ENCODE data around the gene JARID2.

Gene JARID2

GRCh38 chr6:15449011-15449410 lies 203.1 kb downstream of the JARID2 start:
- POLR2A ChIA-PET (ENCODE audit: low non-redundant PET): no interaction called here
- TF ChIP-seq CTCF (conservative IDR thresholded peaks at IDR 0.05; ENCODE audit: low read depth): no peak
- no peak overlapping the region for H3K27ac ChIP-seq
- DNase-seq (ENCODE audit: low spot score): no peak
- CTCF ChIA-PET: interaction anchor here (0.6 to 0.7 kb wide), 2 partner anchors 18 to 78 kb away, joined by 3 to 4 read pairs; no protein-coding TSS in a partner anchor

GRCh38 chr6:15451738-15452137 lies 205.9 kb downstream of the JARID2 start:
- H3K27ac ChIP-seq: no peak overlapping the region

GRCh38 chr6:15452182-15452941 lies 206.5 kb downstream of the JARID2 start:
- CTCF ChIA-PET: interaction anchor here (0.7 kb wide), 1 partner anchor 130 kb away, joined by 3 read pairs; no protein-coding TSS in a partner anchor
- no peak for TF ChIP-seq CTCF (conservative IDR thresholded peaks at IDR 0.05; ENCODE audit: low read depth)
- H3K27ac ChIP-seq: no peak overlapping the region
- no peak for DNase-seq (ENCODE audit: low spot score)
- POLR2A ChIA-PET (ENCODE audit: low non-redundant PET): no interaction called here

More at GRCh38 chr6:15451738-15452137, 205.9 kb downstream of the JARID2 start:
- CTCF ChIA-PET: no interaction called here
- TF ChIP-seq CTCF (conservative IDR thresholded peaks at IDR 0.05; ENCODE audit: low read depth): no peak
- POLR2A ChIA-PET (ENCODE audit: low non-redundant PET): no interaction called here
- no peak for DNase-seq (ENCODE audit: low spot score)

GRCh38 chr6:15453186-15453585 lies 207.3 kb downstream of the JARID2 start:
- POLR2A ChIA-PET (ENCODE audit: low non-redundant PET): no interaction called here
- no peak for DNase-seq (ENCODE audit: low spot score)
- no peak for TF ChIP-seq CTCF (conservative IDR thresholded peaks at IDR 0.05; ENCODE audit: low read depth)
- CTCF ChIA-PET: no interaction called here
- H3K27ac ChIP-seq: no peak overlapping the region

- POLR2A ChIA-PET (ENCODE audit: low non-redundant PET): no interaction called here
- DNase-seq (ENCODE audit: low spot score): no peak
- TF ChIP-seq CTCF (conservative IDR thresholded peaks at IDR 0.05; ENCODE audit: low read depth): no peak
- no peak overlapping the region for H3K27ac ChIP-seq
- CTCF ChIA-PET: no interaction called here
Observed at GRCh38 chr6:15453622-15454021, 207.8 kb downstream of the JARID2 start.

GRCh38 chr6:15456422-15456821 lies 210.6 kb downstream of the JARID2 start:
- POLR2A ChIA-PET (ENCODE audit: low non-redundant PET): no interaction called here
- DNase-seq (ENCODE audit: low spot score): no peak
- no peak for TF ChIP-seq CTCF (conservative IDR thresholded peaks at IDR 0.05; ENCODE audit: low read depth)
- CTCF ChIA-PET: interaction anchor here (0.5 to 0.6 kb wide), 2 partner anchors 40 to 168 kb away, joined by 3 to 5 read pairs; no protein-coding TSS in a partner anchor
- no peak overlapping the region for H3K27ac ChIP-seq

All from RWPE1 (cell line).